HG02840 (cell line): ENCODE data around the gene SH2B3.
"Not testable (repeated sequence)": the region's sequence is repeated elsewhere in the genome, so short reads cannot be mapped to it uniquely, and the experiment has no call there.

Experiments
- ATAC-seq: cut with Tn5 transposase; IDR thresholded peaks from one replicate; pipeline ENCODE4 v1.9.1; 2021; ENCODE audit warnings: mild to moderate bottlenecking, moderate library complexity, moderate number of reproducible peaks; ENCODE audit not compliant: unreplicated experiment, low FRiP score

SH2B3 gene

GRCh38 chr12:111453071-111453989, 47.6 kb downstream of the SH2B3 start:
- ATAC-seq: no peak

GRCh38 chr12:111454311-111454710, 48.6 kb downstream of the SH2B3 start:
- ATAC-seq: no peak

GRCh38 chr12:111454716-111455447, 49.2 kb downstream of the SH2B3 start:
- no peak for ATAC-seq

- no peak for ATAC-seq
Observed at GRCh38 chr12:111455448-111456320, 50.0 kb downstream of the SH2B3 start.

GRCh38 chr12:111457071-111457470, 51.3 kb downstream of the SH2B3 start:
- ATAC-seq: no peak

GRCh38 chr12:111457577-111457976, 51.9 kb downstream of the SH2B3 start:
- ATAC-seq: no peak

GRCh38 chr12:111458546-111459172, 52.9 kb downstream of the SH2B3 start:
- no peak for ATAC-seq

GRCh38 chr12:111460111-111460510, 54.4 kb downstream of the SH2B3 start:
- not testable (repeated sequence) for ATAC-seq

- no peak for ATAC-seq
Observed at GRCh38 chr12:111462210-111462769, 56.6 kb downstream of the SH2B3 start.

- ATAC-seq: no peak
Observed at GRCh38 chr12:111467092-111467856, 61.6 kb downstream of the SH2B3 start.

GRCh38 chr12:111467857-111468241, 62.1 kb downstream of the SH2B3 start:
- no peak for ATAC-seq

GRCh38 chr12:111469401-111469800, 63.7 kb downstream of the SH2B3 start:
- ATAC-seq: no peak

GRCh38 chr12:111471236-111471635, 65.5 kb downstream of the SH2B3 start:
- no peak for ATAC-seq

GRCh38 chr12:111482462-111482861, 76.7 kb downstream of the SH2B3 start:
- no peak for ATAC-seq

GRCh38 chr12:111488271-111488670, 82.5 kb downstream of the SH2B3 start:
- no peak for ATAC-seq

- ATAC-seq: no peak
Observed at GRCh38 chr12:111488798-111489197, 83.1 kb downstream of the SH2B3 start.

- ATAC-seq: not testable (repeated sequence)
Observed at GRCh38 chr12:111492979-111493378, 87.3 kb downstream of the SH2B3 start.

GRCh38 chr12:111494676-111495075, 89.0 kb downstream of the SH2B3 start:
- no peak for ATAC-seq
